ENCODE measurements around the gene KHDRBS1.
A peak's percentile ranks its signal among the peaks of the same experiment; 100 is the strongest.
"Not testable (repeated sequence)": the region's sequence is repeated elsewhere in the genome, so short reads cannot be mapped to it uniquely, and the experiment has no call there.

Gene KHDRBS1

GRCh38 chr1:32066489-32066873, 52.8 kb downstream of the KHDRBS1 start:
- DNase-seq: no peak

GRCh38 chr1:32068957-32069588, 55.4 kb downstream of the KHDRBS1 start:
- no peak for DNase-seq

GRCh38 chr1:32071758-32072621, 58.3 kb downstream of the KHDRBS1 start:
- no peak for DNase-seq

- DNase-seq: peak; percentile 86 to 89
Measured at GRCh38 chr1:32072622-32073298, 59.1 kb downstream of the KHDRBS1 start, which contains the start of gene TMEM39B. Gene TMEM39B (plus strand): TSS chr1:32072939. CDS start chr1:32073048, 109 bp downstream.

DNA sequence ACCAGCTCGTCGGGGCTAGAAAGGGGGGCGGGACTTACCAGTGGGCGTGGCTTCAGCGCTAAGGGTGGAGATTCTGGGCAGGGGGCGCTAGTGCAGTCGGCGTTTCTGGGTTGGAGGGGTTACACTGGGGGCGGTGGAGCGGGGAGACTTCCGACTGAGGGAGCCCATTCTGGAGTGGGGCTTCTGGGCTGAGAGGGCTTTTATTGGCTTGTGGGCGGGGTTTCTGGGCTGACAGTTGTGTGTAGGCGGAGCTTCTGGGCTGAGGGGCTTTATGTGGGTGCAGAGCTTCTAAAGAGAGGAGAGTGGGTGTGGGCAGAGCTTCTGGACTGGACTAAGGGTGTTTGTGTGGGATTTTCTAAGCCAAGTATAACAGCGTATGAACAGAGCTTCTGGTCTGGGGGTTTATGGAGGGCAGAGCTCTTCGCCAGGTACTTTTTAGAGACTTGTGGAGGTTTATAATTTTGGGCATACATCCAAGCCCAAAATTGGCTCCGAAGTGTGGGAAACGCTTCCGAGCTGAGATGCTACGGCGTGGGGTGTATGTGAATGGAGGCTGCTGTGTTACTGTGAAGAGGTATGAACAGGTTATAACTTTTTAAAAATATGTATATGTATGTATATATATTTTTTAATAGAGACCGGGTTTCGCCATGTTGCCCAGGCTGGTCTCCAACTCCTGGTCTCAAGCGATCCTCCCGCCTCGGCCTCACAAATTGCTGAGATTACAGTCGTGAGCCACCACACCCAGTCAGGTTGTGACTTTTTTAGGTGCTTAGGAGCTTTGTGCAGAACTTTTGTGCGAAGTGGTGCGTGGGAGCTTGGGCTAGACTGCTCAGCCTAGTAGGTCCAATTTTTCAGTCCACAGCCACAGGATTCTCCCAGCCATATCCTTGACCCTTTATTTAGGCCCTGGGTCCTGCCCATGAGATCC, 59.9 kb downstream of the KHDRBS1 start:
- no peak for DNase-seq

DNA sequence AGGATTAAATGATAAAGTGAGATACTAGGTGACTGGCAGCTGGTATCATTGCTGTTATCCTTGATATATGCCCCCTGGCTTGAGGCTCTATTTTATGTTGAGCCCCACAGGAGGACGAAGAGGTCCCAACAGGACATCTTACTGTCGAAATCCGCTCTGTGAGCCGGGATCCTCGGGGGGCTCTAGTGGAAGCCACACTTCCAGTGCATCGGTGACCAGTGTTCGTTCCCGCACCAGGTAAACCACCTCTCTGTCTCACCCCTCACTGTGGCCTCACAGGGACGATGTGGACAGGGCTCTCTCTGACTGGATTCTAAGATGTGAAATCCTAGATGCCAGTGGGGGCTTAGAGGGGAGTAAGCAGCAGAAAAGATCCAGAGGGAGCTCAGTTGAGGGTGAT, 61.2 kb downstream of the KHDRBS1 start:
- no peak for DNase-seq

GRCh38 chr1:32077451-32077850, 63.8 kb downstream of the KHDRBS1 start:
- DNase-seq: no peak

DNA sequence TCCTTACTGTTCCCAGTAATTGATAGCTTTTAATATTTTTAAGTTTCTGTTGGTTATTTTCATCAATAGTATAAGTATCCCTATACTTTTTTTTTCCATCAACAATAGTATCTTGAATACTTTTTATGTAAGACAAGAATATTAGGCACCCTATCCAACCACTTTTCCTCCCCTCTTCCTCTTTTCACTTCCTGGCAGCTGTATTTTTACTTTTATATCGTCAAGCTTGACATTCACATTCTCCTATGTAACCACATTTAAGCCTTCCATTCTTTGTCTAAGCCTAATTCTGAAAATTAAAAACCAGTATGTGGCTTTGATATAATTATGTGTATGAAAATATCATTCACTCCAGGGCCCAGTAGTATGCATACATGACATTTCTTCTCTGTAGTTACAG, 68.4 kb downstream of the KHDRBS1 start:
- no peak for DNase-seq

GRCh38 chr1:32086381-32086780, 72.7 kb downstream of the KHDRBS1 start:
- not testable (repeated sequence) for DNase-seq

DNA sequence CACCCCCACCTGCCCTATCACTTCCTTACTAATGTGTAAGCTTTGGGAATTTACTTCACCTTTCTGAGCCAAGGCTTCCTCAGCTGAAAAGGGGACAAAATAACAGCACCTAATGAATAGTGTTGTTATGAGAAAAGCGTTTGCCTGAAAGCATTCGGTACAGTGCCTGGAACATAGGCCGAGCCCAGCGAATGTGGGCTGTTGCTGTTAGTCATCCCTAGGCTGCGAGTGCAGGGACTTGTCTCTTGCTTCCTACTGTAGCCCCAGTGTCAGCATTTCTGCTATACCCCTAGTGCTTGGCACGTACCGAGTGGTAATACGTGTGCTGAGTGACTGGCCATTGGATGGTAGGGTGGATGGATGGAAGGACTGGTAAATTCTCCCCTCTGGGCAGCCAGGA, 77.5 kb downstream of the KHDRBS1 start:
- no peak for DNase-seq

DNA sequence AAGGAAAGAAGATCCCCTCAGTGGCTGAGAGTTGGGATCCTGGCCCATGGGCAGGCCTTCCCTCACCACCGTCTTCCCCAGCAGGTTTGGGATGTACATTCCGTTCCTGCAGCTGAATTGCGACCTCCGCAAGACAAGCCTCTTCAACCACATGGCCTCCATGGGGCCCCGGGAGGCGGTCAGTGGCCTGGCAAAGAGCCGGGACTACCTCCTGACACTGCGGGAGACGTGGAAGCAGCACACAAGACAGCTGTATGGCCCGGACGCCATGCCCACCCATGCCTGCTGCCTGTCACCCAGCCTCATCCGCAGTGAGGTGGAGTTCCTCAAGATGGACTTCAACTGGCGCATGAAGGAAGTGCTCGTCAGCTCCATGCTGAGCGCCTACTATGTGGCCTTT, 77.9 kb downstream of the KHDRBS1 start:
- no peak for DNase-seq
